GM21526 (cell line): ENCODE data around the gene PLD3.
A peak's percentile ranks its signal among the peaks of the same experiment; 100 is the strongest.

Experiments
- ATAC-seq: cut with Tn5 transposase; IDR thresholded peaks from one replicate; pipeline ENCODE4 v1.9.1; 2021; ENCODE audit warnings: moderate library complexity; ENCODE audit not compliant: unreplicated experiment, low FRiP score

Gene PLD3

DNA sequence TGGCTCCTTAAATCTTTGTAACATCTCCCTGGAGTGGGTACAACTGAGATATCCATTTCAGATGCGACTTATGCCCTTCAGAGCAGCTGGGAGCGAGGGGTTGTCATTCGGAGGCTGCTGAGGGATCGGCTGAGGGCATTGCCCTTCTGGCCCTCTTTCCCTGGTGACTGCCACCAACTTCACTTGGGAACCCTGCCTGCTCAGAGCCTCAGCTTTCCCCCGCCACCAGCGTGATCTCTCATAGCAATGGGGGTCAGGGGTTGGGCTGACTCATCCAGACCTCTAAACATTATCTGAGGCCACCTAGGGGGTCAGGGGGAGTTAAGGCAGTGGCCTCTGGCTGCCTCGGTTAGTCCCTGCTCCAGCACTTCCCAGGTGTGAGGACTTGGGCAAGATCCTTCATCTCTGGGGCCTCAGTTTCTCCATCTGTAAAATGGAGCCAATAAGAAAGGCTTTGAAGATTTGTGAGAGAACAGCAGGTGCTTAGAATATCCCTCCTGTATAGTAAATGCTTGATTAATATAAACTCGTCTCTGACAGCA lies 63.5 kb downstream of the PLD3 start:
- no peak for ATAC-seq

DNA sequence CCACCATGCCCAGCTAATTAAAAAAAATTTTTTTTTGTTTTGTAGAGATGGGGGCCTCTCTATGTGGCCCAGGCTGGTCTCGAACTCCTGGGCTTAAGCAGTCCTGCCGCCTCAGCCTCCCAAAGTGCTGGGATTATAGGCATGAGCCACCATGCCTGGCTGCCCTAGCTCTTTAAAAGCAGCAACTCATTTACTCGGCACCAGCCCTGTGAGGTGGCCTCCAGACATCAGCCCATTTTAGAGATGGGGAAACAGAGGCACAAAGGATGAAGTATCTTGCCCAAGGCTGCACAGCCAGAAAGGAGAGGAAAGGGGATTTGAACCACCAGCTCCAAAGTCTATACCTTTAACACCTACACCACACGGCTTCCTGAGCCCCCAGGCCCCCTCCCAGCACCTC lies 64.4 kb downstream of the PLD3 start:
- no peak for ATAC-seq

DNA sequence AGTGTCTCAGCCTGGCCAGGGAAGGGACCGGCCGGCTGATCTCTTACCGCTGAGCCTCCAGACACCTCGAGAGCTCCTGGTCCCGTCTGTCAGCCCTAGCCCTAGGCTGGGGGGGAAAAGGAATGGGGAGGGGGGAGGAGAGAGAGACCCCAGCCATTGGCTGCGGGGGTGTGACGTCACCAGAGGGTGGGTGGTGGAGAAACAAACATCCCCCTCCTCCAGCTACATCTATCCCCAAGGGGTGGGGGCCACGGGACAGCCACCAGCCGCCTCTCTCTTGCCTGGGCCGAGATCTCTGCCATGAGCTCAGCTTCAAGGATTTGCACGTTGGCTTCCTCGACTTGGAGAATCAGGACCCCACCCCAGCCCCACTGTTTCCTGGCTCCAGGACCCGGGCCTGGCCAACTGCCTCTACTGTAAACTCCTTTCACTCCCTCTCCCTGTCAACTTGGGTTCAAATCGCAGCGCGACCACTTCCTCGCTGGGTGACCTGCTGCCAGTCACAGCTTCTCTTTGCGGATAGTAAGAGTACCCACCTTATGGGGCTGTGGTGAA lies 64.9 kb downstream of the PLD3 start, which contains the start of gene PRX:
Gene PRX, minus strand, starts transcription at position 88 of the 555 bp plus-strand sequence. CDS start 5,446 bp downstream, outside the sequence.
- ATAC-seq: no peak

DNA sequence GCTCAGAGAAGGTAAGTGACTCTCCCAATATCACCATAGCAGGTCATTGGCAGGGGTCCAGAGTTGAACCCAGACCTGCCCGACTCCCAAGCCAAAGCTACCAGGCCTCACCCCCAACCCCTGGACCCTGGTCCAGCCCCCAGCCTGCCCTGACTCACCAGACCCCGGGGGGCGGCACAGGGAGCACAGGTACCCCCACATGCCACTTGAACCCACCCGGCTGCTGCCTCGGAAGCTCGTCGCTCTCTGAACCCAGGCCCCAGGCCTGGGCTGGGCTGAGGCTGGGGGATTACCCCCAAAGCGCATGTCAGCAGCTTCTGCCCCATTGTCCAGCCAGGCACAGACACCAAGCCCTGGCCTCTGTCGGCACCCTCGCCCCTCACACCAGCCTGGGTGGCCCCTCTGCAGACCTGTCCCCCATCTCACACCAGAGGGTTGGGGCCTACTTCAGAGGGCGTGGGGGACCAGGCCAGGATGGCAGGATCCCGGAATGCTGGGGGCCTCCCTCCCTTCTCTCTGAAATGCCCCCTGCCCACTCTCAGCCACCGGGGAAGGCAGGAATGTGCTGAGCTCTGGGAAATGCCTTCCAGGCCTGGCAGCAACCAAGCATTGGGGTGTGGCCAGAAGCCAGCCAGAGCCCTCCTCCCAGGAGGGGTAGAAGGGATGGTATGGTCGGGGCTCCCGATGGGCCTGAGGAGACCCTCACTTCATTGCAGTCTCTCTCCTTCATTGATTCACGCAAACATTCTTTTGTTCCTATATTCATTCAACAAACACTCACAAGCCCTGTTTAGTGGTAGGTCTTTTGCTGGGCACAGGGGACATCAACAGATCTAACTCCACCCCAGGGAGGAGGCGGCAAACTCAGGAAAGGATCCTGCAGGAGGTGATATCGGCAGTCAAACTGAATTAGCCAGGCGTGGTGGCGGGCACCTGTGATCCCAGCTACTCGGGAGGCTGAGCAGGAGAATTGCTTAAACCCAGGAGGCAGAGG lies 66.3 kb downstream of the PLD3 start:
- ATAC-seq: no peak

DNA sequence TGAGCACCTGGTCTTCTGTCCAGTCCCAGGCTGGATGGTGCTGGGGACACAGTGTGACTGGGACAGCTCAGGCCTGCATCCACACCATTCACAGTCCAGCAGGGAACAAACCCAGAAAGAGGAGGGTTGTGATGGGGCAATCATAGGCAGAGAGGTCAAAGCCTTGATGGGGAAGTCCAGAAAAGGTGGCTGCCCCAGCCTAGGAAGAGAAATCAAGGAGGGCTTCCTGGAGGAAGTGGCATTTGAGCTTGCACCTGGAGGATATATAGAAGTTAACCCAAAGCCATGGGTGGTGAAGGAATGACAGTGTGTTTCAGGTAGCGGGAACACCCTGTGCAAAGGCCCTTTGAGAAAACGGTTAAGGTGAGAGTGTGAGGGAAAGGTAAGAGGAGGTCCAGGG lies 67.3 kb downstream of the PLD3 start:
- no peak for ATAC-seq

DNA sequence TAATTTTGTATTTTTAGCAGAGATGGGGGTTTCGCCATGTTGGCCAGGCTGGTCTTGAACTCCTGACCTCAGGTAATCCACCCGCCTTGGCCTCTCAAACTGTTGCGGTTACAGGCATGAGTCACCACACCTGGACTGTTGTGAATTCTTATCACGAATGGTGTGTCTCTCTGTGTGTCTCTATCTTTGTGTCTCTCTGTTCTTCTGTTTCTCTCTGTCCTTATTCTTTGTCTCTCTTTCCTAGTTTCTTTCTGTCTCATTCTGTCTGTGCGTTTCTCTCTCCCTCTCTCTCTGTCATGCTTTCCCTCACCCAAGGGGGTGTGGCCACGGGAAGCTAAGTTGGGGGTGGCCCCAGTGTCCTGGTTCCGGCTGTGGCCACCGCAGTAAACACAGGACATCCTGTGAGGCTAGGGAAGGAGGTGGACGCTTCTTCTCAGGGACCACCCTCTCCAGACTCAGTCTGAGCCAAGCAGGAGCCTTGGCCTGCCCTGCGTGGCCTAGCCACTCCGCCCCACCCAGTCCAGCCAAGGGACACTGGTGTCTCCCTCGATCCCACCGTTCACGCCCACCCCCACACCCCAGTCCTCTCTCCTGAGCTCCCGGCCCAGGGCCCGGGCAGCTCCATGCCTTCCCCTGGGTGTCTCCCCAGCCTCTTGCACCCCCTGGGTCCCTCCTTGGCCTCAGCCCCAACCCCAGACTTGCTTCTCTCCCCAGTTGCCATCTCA lies 68.6 kb downstream of the PLD3 start:
- no peak for ATAC-seq

DNA sequence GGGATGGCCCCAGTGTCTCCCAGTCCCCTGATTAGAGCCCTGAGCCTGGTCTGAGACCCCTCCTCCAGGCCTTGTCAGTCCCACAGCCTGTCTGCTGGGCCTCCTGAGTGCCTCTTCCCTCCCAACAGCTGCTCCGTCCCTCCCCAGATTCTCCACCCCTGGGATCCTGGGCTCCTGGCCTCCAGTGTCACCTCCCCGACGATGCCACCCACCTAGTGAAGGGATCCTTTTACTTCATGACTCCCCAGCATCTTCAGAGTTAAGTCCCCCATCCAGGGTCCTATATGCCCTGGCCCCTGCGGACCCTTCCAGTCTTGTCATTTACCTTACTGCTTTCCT lies 69.1 kb downstream of the PLD3 start:
- ATAC-seq: no peak

DNA sequence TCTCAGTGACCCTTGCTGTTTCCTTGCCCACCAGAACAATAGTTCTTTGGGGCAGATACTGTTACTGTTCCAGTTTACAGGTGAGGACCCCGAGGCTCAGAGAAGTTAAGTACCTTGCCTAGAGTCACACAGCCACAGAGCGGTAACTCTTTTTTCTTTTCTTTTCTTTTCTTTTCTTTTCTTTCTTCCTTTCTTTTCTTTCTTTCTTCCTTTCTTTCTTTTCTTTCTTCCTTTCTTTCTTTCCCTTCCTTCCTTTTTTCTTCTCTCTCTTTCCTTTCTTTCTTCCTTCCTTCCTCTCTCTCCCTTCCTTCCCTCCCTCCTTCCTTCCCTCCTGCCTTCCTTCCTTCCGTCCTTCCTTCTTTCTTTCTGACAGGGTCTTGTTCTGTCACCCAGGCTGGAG lies 69.5 kb downstream of the PLD3 start:
- no peak for ATAC-seq

DNA sequence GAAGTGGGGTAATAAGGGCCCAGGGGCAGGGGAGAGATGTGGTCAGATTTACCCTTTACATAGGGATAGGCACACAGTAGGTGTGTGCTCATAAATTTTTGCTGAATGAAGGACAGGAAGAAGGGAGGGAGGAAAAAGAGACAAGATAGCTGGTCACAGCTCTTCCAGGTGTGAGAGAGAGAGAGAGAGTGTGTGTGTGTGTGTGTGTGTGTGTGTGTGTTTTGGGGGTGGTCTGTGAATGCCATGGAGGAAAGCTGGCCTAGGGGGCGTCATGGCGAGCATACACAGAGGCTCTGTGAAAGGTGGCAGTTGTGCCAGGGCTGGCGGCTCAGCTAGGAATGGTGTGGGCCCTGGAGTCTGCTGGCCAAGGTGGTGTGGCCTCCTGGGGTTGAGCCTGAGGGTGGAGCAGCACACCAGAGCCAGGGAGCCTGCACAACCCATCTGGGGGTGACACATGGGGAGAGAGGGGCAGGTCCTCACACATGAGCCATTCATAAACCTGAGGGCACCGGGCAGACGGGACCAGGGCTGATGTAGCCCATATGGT lies 70.6 kb downstream of the PLD3 start:
- no peak for ATAC-seq

DNA sequence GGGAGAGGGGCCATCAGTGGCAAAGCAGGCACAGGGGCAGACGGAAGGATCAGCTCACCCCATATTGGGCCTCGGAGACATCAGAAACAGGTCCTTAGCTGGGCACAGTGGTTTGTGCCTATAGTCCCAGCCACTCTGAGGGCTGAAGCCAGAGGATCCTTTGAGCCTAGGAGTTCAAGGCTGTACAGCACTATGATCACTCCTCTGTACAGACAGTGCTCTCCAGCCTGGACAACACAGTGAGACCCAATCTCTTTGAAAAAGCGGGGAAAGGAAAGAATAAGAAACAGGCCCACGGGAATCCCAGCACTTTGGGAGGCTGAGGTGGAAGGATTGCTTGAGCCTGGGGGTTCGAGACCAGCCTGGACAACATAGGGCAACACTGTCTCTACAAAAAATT lies 71.3 kb downstream of the PLD3 start:
- ATAC-seq: no peak

DNA sequence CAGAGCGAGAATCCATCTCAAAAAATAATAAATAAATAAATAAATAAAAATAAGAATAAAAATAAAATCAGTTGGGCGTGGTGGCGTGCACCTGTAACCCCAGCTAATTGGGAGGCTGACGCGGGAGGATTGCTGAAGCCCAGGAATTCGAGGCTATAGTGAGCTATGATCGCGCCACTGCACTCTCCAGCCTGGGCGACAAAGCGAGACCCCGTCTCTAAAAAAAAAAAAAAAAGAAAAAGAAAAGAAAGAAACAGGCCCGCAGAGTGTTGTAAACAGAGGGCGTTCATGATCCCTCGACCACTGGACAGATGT lies 71.9 kb downstream of the PLD3 start:
- no peak for ATAC-seq

DNA sequence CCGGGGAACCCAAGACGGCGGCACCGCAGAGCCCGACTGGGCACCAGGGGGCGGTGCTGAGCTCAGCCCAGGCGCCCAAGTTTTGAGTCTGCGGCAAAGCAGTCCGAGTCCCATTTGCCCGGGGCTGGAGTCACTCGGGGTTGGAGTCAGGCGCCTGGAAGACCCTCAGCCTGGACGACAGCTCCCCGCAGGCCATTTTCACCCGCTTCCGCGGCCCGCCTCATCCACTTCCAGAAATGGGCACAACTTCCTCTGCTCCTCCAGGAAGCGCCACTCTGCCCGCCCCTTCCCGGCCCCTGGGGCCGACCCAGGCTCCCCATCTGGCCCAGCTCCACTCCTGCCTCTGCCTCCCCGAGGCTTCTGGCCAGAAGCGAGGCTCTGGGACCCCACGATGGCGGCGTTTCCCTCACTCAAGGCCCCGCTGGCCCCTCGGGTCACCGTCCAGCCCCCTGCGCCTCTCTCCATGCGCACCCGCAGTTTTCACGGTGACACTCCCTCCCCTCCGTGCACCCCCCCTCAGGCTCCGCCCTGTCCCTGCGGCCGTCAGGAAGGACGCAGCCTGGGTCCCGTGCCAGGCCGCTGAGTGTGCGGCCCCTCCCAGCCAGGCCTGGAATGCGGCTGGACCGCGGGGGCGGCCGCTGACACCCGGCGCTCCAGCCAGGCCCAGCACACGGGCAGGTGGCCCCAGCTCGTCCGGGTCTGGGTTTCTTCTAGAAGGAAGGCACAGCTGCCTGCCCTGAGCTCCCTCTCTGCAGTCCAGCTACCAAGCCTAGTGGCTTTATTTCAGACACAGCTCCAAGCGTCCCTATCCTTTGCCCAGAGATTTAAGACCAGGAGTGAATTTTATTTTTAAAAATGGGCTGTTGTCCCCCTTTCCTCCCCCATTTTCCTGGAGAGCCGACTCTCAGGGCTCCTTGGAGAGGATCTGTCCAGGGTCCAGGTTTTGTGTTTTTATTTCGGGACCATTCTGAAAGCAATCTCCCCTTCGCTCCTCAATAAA lies 72.6 kb downstream of the PLD3 start:
- ATAC-seq: no peak

DNA sequence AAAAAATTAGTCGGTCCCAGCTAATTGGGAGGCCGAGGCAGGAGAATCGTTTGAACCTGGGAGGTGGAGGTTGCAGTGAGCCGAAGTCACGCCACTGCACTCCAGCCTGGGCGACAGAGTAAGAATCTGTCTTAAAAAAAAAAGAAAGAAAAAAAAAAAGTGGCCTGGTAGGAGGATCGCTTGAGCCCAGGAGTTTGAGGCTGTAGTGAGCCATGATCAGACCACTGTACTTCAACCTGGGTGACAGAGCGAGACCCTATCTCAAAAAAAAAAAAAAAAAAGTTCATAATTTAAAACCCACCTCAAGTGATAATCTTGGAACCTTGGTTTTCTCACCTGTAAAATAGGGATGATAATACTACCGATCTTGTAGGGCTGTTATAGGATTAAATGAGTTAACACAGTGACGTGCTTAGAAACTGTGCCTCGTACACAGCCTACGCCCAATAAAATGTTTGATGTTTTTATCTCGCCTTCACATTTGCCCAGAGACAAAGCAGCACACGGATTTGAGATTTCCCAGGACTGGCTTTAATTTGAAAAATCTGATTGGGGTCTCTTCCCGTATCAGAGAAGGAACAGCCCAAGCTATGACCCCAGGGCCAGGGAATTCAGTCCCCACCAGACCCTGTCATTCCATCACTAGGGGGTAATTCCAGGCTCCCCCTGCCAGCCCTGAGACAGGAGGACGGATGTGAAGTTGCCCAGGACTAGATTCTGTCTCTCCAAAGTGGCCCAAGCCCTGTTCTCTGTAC lies 73.7 kb downstream of the PLD3 start:
- no peak for ATAC-seq

DNA sequence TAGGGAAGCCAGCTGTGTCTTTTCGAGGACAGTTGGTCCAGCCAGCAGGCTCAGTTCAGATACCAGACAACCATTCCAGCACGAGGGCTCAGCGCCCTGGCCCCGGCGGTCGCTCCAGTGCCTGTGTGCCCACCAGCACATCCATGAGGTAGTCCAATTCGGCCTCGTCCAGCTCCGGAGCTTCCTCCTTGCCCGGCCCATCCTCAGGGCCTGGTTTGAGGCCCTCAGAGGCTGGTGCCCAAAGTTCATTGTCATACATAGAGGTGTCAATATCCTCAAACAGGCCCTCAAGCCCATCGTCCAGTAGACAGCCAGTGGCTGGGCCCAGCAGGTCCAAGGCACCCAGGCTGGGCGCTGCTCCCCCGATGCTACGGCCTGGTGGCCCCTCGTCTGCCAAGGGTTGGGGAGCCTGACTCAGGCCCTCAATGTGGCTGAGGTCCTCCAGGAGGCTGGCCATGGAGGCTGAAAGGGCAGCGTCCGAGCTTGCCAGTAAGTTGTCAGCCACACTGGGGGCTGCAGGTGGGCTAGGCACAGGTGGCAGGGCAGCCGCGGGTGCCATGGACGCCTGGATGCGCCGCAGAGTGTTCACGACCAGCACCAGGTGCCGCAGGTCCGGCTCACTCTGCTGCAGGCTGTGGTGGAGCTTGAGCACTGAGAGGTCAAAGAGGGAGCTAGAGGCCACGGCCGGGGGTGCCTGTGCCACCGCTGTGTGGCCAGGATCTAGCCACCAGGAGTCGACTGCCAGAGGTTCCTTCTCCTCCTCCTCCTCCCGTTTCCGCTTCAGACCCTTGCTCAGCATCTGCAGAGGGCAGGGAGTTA lies 74.5 kb downstream of the PLD3 start:
- ATAC-seq: no peak

DNA sequence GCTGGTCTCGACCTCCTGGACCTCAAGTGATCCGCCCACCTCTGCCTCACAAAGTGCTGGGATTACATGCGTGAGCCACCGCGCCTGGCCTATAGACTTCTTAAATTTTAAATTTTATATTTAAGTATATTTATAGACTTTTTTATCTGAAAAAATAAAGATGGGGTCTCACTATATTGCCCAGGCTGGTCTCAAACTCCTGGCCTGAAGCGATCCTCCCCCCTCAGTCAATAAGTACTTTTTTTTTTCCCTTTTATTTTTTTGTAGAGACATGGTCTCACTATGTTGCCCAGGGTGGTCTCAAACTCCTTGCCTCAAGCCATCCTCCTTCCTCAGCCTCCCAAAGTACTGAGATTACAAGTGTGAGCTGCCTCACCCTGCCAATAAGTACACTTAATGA lies 75.4 kb downstream of the PLD3 start:
- no peak for ATAC-seq

DNA sequence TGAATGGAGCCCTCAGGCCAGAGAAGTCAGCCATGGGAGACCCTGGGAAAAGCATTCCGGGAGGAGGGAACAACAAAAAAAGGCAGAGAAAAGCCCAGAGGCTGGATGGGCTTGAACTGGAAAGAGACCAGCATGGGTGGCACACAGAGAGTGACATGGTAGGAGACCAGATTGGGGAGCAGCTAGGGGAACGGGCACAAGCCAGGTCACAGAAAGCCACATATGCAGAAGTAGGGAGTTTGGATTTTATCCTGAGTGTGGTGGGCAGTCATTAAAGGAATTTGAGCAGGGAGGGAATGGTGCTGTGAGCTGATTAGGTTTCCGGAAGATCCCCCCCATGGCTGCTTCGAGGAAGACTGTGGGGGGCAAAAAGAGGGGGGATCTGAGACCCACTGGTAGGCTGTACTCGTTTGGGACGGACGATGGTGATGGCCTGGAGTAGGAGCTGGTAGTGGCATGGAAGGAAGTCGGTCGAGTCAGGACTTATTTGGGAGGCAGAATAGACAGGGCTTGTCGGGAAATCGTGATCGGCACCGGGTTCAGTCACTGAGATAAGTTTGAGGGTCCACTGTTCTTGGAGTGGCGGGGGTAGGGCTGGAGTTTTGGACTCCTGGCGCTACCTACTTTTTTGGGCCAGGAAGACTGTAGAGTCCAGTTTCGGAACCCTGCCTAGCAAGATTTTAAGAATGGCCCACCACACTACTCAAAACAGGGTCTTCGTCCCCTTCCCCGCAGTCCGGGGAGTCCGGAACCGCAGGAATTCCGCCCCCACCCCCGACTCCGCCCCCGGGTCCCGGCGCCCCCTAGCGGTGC lies 76.3 kb downstream of the PLD3 start:
- no peak for ATAC-seq

DNA sequence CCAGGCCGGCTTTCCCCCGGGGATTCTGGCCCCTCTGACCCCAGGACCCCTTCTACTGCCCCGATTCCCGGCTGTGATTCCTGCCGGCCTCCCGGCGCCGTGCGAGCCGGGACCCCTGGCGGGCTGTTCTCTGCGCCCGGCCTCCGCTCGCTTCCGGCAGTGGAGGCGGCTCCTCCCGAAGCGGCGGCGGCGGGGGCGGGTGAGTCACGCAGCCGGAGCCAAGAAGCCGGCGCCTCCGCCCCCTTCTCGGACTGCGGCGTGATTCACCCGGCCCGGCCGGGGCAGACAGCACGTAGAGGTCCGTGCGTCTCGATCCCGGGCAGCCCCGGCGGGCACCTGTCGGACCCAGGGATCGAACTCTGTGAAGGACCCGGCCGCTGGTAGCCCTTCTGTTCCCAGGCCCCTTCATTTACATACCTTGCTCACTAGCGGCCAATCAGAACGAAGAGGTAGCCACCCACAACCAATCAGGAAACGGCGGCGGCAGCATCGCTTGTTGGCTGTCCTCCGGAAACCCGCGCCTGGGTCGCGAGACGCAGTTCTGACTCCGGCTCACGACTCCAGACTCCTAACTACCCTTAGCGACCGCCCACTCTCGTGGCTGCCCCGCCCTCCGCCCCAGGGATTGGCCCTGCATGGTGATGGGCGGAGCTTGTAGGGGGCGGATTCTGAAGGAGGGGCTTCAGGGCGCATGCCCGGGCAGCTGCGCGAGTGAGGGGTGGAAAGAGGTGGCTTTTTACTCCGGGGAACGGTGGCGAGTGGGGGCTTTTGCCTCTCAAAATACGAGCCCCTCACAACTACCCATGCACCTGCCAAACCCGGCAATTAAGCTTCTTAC lies 77.2 kb downstream of the PLD3 start, which contains the start of gene SERTAD1:
Gene SERTAD1, minus strand, starts transcription at position 543 of the 838 bp plus-strand sequence. CDS start 2,446 bp downstream, outside the sequence.
- ATAC-seq: peak; percentile 73
